Smooth muscle cell (in vitro differentiated cells): ENCODE results near the gene MT1H. TPM values are rescaled to one million over a fixed set of nuclear protein-coding genes. Genes with fewer than 3 reads are reported as not detected.
A peak's percentile ranks its signal among the peaks of the same experiment; 100 is the strongest.
"Not testable (repeated sequence)": the region's sequence is repeated elsewhere in the genome, so short reads cannot be mapped to it uniquely, and the experiment has no call there.

Experiments used
- DNase-seq: peaks from one replicate; lab custom pipeline; 2025; ENCODE audit not compliant: unreplicated experiment; lab: John Stamatoyannopoulos, UW
- H2AFZ ChIP-seq: fragments of 200-600 bp; sonication (generic); 2 replicates; pipeline ENCODE4 v1.6.0; 2016; ENCODE audit warnings: antibody characterized with exemption, low read depth, mild to moderate bottlenecking
- H3F3A ChIP-seq: fragments of 200-600 bp; sonication (generic); 2 replicates; pipeline ENCODE4 v1.6.0; 2017; ENCODE audit warnings: antibody characterized with exemption, low read depth
- H3K27ac ChIP-seq: fragments of 200-600 bp; sonication (generic); 2 replicates; pipeline ENCODE4 v1.5.1; 2016; ENCODE audit warnings: low read depth, mild to moderate bottlenecking
- H3K27me3 ChIP-seq: fragments of 200-600 bp; sonication (generic); 2 replicates; pipeline ENCODE4 v1.6.1; 2016; ENCODE audit warnings: low read depth, mild to moderate bottlenecking
- H3K36me3 ChIP-seq: fragments of 200-600 bp; sonication (generic); 2 replicates; pipeline ENCODE4 v1.5.1; 2016; ENCODE audit warnings: low read depth
- H3K4me1 ChIP-seq: fragments of 200-600 bp; sonication (generic); 2 replicates; pipeline ENCODE4 v1.5.1; 2016; ENCODE audit warnings: low read depth
- H3K4me2 ChIP-seq: fragments of 200-600 bp; sonication (generic); 2 replicates; pipeline ENCODE4 v1.6.0; 2016; ENCODE audit warnings: mild to moderate bottlenecking
- H3K4me3 ChIP-seq: fragments of 200-600 bp; sonication (generic); 2 replicates; pipeline ENCODE4 v1.5.1; 2016; ENCODE audit warnings: mild to moderate bottlenecking
- H3K79me2 ChIP-seq: fragments of 200-600 bp; sonication (generic); 2 replicates; pipeline ENCODE4 v1.6.0; 2016; ENCODE audit warnings: low read depth, mild to moderate bottlenecking
- H3K9ac ChIP-seq: fragments of 200-600 bp; sonication (generic); 2 replicates; pipeline ENCODE4 v1.6.0; 2016; ENCODE audit warnings: low read depth
- H3K9me3 ChIP-seq: fragments of 200-600 bp; sonication (generic); replicated peaks from 2 replicates; pipeline ENCODE4 v1.5.1; 2016; ENCODE audit warnings: low read depth
- H4K20me1 ChIP-seq: fragments of 200-600 bp; sonication (generic); 2 replicates; pipeline ENCODE4 v1.6.0; 2016; ENCODE audit warnings: low read depth
- CTCF ChIP-seq: fragments of 200-600 bp; sonication (generic); IDR thresholded peaks from 2 replicates; pipeline ENCODE4 v1.5.1; 2017; ENCODE audit warnings: borderline replicate concordance, mild to moderate bottlenecking, antibody characterized with exemption; ENCODE audit not compliant: insufficient read depth, poor library complexity, severe bottlenecking
- WGBS: methylation state at CpG from one replicate; pipeline ENCODE4 v1.1.7; 2016; ENCODE audit warnings: low lambda C conversion rate; 5-methylcytosine and 5-hydroxymethylcytosine counted together
- polyA plus RNA-seq: library from polyadenylated mRNA; unstranded; fragments of >200 nt; fragmentation: Nextera tagmentation; extraction: Ambion mirVana; gene quantifications from 2 replicates; pipeline ENCODE4 v1.2.1, GENCODE V29; 2016
- total RNA-seq: library from RNA; depleted of rRNA; stranded (reverse); fragments of >200 nt; gene quantifications from 2 replicates; pipeline ENCODE4 v1.2.3, GENCODE V29; 2014

Gene MT1H
- total and polyA plus RNA-seq, 2 experiments from 2014 or later = not detected

- H3K27ac ChIP-seq = no peak overlapping the region
- TF ChIP-seq CTCF = no peak
- H3K27me3 ChIP-seq = peaks cover 100% of the 10 kb centered on the region
- no peak overlapping the region for H3K9ac ChIP-seq
- H2AFZ ChIP-seq = no peak overlapping the region
- H3K36me3 ChIP-seq = no peaks in the 10 kb centered on the region
- no peak for DNase-seq
- H3K4me2 ChIP-seq = peak overlapping the region; percentile 57
- no peaks in the 10 kb centered on the region for H4K20me1 ChIP-seq
- H3K79me2 ChIP-seq = no peaks in the 10 kb centered on the region
- peaks cover 5% of the 10 kb centered on the region for H3K4me1 ChIP-seq
- WGBS = 20% methylated on average over 30 of the region's 48 CpGs
- no peaks in the 10 kb centered on the region for H3F3A ChIP-seq
- no peaks in the 10 kb centered on the region for H3K9me3 ChIP-seq
- H3K4me3 ChIP-seq = no peak overlapping the region
Observed at GRCh38 chr16:56662357-56663354, 7.0 kb upstream of the MT1H start.

- Histone ChIP-seq H2AFZ (no peak overlapping the region), H3K27me3 (peaks cover 100% of the 10 kb centered on the region), H4K20me1 (no peaks in the 10 kb centered on the region), H3K9ac (no peak overlapping the region), H3K36me3 (no peaks in the 10 kb centered on the region), H3K4me3 (no peak overlapping the region), H3F3A (no peaks in the 10 kb centered on the region), H3K27ac (no peak overlapping the region), H3K9me3 (no peaks in the 10 kb centered on the region), H3K79me2 (no peaks in the 10 kb centered on the region), H3K4me2 (no peak overlapping the region), H3K4me1 (no peaks in the 10 kb centered on the region)
- WGBS = 95% methylated on average over 1 of the region's 1 CpG
- no peak for DNase-seq
- no peak for TF ChIP-seq CTCF
Observed at GRCh38 chr16:56664506-56664905, 5.1 kb upstream of the MT1H start.

GRCh38 chr16:56665286-56666261 lies 4.0 kb upstream of the MT1H start:
- H3K36me3 ChIP-seq, H3K9me3 ChIP-seq, H3K27ac ChIP-seq, H3K79me2 ChIP-seq, H3K4me2 ChIP-seq, DNase-seq, H3K4me3 ChIP-seq, H2AFZ ChIP-seq, H4K20me1 ChIP-seq, H3K9ac ChIP-seq, H3F3A ChIP-seq, H3K4me1 ChIP-seq: not testable (repeated sequence)
- H3K27me3 ChIP-seq = peaks cover 100% of the 10 kb centered on the region
- 71% methylated on average over 8 of the region's 8 CpGs for WGBS
